Stimulated activated CD8-positive, alpha-beta memory T cell treated with anti-CD3 and anti-CD28 coated beads, Interleukin-7, amount 100 ng/mL, for 48 hours (primary cell): ENCODE results near the gene CAPN8.

Experiments used
- DNase-seq, 2 donors: peaks; one replicate each; pipeline ENCODE4 v3.0.0-alpha.2; 2020; ENCODE audit warnings: low read depth in 1 of 2; ENCODE audit errors: extremely low read depth in 1 of 2

CAPN8 gene

DNA sequence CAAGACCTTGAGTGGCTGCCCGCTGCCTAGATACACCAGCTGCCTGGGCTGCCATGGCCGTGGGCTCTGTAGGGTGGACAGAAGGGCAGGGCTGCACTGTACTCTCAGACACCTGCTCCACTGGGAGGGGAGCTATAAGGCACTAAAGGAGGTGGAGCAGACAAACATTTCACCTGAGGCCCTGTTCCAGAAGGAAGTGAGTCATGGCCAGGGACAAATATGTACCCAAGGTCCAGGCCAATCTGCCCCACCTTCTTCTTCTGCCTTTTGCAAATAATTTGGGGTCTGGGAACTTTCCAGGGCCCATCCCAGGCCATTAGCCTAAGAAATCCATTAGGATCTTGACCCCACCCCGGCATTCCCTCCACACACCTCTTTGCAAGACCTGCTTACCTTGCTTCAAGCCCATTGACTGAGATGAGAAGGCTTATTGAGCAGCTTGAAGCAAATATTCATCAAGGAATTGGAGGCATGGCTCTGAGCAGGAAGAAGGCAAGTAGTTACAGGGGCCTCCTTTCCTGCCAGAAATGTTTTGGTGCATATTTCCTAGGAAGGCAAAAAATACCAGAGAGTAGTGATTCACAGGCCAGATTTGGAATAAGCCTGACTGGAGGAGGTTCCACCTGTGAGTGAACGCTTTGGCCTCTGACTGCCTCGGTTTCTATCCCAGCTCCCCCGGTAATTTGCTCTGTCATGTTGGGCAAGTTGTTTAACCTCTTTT, at the start of gene CAPN8:
CAPN8 (minus strand) TSS at position 110 of the 721 bp plus-strand sequence; CDS start at position 55, 55 bp downstream.
- DNase-seq = no peak

DNA sequence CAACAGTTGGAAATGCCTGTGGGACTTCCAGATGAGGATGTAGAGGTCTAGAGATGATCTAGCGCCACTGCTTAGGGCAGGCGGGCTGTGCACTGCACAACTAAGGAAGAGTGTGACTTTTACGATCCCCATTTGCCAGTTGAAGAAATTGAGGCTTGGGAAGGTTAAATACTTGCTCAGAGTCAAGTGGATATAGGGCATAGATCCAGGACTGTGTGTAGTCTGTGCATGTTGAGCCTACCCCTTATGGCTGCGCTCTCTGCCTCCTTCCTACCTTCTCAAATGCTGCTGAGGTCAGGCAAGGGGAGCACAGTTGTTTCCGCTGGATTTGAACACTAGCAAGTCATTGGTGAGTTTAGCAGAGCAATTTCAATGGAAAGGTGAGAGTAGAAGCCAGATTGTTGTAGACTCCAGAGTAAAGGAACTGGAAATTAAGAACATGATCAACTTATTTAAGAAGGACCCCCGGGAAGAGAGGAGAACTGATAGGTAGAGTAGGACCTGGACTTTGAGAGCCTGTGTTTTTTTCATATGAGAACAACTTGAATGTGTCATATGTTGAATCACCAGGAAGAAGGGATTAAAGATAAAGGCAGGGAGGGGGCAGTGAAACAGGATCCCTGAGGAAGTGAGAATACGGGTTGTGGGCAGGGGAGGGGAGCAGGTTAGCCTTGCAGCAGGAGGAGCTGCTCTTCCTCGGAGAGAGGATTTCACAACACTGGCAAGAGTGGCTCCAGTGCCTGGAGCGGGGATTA, 49.5 kb upstream of the CAPN8 start:
- DNase-seq = no peak

DNA sequence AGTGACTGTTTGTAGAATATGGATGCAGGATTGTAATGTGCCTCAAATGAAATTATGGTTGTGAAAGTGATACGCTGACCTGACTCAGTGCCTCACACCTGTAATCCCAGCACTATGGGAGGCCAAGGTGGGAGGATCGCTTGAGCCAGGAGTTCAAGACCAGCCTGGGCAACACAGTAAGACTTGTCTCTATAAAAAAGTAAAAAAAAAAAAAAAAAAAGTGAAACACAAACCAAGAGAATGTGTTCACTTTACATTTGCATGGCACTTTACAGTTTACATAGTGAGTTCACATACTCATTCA, 48.9 kb upstream of the CAPN8 start:
- no peak for DNase-seq

DNA sequence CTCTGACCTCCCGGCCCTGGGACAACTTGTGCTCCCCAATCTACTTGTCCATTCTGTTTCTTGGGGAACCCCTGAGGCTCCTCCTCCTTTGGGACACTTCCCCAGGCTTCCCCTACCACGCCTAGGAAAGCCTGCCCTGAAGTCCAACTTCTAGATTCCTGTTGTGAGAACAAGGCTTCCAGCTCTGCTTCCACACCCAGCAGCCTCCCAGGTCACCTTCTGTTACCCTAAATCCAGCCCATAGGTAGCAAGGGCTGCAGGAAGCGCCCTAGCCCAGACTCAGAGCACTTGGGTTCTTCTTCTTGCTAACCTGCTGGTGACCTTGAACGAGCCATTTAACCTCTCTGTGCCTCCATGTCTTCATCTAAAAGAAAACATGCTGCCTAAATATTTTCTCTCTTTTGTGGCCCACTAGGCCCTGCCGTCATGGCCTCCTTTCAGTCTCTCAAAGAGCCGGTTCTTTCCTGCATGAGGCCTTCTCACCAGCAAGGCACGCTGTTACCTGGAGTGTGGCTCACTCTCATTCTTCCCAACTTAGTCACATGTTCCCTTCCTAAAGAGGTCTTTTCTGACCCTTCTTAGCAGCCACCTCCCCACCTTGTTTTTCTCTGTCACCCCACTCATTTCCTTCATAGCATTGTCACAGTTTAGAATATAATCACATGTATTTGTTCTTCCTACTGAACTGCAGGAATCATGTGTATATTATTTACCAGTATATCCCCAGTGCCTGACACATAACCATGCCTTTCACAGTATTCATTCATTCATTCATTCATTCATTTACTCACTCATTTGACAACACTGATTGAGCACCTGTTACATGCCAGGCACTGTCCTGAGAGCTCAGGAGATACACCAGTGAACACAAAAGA, 48.3 kb upstream of the CAPN8 start:
- no peak for DNase-seq

DNA sequence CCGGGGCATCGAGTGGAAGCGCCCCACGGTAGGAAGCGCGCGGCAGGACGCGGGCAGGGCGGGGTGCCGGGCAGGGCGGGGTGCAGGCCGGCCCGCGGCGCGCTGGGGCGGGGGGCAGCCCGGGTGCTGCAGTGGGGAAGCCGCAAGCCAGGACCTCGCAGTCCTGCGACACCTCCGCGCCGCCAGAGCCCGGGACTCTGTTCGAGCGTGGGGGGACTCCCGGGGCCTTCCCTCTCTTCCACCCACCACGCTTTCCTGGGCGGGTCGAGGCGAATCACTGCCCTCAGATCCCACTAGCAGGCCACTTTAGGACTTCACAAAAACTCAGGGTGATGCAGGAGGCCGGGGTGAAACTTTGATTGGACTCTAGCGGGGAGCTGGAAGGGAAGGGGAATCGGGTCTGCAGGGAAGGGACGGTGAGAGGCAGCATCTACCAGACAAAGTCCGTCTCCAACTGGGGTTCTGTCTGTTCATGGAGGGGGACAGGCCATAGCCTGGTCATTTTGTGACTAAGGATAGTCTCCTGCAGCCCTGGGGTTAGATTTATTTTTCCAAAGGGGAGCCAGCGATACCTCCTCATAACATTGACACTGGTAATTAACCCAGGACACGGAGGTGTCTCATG, 47.5 kb upstream of the CAPN8 start:
- no peak for DNase-seq

DNA sequence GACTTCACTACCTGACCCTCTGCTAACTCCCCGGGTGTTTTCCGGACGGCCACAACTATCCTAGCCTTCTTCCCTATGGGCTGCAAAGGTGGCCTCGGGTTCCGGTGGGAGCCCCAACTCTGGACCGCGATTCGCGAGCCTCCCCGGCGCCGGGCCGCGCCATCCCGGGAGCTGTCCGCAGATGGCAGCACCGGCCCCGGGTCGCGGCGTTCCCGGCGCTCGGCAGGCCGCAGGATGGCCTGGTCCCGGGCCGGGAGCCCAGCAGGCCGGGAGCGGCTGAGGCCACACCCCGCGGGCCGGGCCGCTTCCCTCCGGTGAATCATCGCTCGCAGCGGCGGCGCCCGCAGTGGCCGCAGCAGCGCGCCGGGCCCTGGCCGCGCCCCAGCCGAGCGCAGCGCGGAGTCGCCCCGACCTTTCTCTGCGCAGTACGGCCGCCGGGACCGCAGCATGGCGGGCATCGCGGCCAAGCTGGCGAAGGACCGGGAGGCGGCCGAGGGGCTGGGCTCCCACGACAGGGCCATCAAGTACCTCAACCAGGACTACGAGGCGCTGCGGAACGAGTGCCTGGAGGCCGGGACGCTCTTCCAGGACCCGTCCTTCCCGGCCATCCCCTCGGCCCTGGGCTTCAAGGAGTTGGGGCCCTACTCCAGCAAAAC, 46.8 kb upstream of the CAPN8 start, which contains the start of gene CAPN2:
CAPN2 (plus strand) TSS at position 346 of the 656 bp plus-strand sequence; CDS start at position 448, 102 bp downstream.
- no peak for DNase-seq

DNA sequence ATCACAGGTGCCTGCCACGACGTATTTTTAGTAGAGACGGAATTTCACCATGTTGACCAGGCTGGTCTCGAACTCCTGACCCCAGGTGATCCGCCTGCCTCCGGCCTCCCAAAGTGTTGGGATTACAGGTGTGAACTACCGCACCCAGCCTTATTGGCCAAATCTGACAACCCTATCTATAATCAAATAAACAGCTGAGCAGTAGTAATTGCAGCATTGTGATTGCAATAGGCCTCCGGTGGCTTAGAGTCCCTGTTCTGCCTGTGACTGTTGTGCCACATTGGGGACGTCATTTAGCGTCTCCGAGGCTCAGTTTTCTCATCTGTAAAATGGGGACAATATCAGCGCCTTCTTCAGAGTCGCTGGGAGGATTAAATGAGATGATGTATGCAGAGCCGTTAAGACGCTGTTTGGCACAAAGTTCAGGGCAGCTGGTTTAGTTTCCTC, 46.3 kb upstream of the CAPN8 start:
- no peak for DNase-seq

DNA sequence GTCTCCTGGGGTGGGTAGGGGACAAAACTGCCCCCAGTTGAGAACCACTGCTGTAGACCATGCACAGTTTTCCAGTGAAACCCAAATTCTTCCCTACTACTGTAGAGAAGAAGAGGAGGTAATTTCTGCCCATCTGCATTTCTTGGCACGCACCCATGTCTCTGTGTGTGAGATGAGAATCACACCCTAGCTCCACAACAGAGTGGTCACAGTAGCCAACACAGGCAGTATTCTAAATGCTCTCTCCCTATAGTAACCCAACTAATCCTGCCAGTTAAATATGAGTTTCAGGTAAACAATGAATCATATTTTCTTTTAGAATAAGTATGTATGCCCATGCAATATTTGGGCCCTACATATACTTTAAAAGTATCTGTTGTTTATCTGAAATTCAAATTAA, 45.7 kb upstream of the CAPN8 start:
- no peak for DNase-seq

DNA sequence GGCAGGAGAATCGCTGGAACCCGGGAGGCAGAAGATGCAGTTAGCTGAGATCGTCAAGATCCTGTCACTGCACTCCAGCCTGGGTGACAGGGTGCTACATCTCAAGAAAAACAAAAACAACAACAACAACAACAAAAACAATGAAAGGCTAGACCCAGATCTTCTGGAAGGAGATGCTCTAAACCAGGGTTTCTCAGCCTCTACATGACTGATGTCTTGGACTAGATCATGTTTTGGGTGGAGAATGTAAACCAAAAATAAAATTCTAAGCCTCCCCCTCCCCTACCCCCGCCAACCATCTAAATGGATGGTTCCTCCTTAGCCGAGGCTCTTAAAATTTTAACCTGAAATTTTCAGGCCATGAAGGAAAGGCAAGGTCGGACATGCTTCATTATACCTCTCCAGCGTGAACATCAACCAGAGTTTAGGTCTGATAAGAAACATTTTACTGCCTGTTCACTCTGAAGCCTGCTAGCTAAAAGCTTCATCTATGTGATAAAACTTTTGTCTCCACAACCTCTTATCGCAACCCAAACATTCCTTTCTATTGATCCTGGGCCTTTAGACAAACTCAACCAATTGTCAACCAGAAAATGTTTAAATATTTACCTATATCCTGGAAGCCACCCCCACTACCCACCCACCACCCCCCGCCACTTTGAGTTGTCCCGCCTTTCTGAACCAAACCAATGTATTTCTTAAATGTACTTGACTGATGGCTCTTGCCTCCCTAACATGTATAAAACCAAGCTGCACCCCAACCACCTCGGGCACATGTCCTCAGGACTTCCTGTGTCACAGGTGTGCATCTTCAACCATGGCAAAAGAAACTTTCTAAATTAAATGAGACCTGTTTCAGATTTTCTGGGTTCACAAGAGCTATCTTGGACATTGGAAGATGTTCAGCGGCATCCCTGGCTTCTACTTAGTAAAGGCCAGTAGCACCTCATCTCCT, 45.0 kb upstream of the CAPN8 start:
- DNase-seq = no peak

DNA sequence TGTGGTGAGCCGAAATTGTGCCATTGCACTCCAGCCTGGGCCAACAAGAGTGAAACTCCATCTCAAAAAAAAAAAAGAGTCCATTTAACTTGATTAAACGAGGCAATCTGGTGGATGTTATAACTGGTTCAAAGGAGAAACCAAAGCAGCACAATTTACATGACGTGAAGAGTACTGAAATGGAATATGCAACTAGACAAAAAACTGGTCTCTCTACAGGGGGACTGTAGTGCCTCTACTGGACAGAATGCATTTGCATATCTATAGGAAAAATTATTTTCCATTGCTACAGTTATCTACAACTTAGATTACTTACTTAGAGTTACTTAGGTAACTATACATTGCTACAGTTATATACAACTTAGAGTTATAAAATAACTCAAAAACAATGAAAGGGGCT, 44.1 kb upstream of the CAPN8 start:
- DNase-seq = no peak

DNA sequence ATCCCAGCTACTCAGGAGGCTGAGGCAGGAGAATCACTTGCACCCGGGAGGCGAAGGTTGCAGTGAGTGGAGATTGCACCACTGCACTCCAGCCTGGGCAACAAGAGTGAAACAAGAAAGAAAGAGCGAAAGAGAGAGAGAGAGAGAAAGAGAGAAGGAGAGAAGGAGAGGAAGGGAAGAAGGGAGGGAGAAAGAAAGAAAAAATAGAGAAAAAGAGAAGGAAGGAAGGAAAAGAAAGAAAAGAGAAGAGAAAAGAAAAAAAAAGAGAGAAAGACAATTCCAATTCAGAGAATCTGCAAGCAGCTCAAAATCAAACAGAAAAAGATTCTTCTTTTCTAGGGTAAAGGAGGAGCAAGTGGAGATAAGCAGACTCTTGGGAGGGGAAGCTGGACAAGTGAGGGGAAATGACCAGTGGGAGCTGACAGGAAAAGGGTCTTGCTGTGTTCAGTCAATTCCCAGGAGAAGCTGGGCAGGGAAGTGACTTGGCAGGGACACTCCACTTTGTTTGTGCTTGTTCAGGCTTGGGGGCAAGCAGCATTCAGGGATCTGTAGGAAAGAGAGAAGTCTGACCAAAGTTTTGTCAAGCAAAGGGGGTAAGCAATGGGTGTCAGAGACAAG, 43.3 kb upstream of the CAPN8 start:
- no peak for DNase-seq

DNA sequence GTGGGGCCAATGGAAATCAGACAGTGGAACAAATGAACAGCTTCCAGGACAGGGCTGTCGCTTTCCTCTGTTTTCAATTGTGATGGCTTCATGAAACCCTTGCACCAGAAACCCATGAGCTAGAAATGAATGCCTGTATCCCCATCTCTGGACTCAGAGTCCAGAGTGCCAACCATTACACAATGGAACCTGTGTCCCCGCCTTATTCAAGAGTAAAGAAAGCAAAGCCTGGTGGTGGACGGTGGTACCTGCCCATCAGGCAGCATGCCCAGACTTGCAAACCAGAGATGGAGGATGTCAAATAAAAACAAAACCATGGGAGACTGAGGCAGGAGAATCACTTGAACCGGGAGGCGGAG, 42.5 kb upstream of the CAPN8 start:
- no peak for DNase-seq

DNA sequence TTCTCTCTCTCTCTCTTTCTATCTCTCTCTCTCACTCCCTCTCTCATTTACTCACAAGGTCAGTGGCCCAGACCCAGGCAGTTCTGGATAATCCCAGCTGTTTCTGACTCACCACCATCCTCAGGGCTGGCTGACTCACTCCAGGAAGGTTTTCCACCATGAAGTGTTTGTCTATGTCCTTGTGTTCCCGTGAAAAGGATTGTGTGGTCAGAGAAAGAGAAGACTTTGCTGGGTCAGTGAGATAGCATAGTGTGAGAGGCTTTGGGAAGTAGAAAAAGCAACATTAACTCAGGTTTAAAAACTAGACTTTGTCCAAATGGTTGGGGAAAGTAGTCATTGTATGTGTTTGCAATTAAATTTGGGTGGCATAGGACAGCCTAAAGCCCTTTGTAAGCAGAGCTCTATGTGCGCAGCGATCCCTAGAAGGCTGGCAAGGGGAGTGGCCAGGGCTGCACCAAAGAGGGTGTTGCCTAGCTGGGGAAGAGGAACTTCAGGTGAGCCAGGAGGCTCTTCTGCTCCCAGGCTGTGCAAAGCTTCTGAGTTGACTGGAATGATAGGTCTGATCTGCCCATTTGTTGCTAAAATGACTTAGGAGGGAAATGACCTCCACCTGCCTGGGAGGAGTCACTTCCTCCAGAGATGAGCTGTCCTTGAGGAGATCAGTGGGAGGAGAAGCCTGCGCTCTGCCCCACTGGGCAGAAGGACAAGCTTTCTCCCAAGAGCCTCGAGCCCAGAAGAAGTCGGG, 41.9 kb upstream of the CAPN8 start:
- no peak for DNase-seq

DNA sequence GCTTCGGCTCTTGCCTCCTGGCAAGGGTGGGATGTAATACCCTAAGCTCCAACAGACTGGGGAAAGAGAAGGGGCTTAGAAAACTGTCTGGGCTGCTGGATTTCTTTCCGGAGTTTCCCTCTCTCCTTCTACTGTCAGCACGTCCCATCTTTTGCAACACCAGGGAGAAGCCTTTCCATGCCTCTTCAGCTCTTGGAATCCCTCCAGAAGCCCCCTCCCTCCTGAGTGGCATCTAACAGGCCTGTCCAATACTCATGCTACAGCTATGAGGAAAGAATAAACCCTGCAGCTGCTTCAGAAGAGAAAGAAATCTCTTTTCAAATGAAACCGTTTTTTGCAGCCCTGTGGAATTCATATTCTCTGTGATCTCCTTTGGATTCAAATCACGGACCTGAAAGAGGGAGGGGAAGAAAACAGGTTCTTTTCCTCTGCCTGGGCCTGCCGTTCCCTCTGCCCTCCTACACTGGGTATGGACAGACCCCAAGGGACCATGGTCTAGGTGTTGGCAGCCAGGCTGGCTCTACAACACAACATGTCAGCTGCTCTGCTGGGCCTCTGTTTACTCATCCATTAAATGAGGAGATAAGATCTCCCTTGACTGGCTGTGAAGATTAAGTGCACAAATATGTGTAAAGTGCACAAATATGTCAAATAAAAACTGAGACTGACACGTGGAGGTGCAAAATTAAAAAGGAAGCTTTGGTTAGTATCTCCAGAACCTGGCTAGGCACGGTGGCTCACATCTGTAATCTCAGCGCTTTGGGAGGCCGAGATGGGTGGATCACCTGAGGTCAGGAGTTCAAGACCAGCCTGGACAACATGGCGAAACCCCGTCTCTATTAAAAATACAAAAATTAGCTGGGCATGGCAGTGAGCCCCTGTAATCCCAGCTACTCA, 40.8 kb upstream of the CAPN8 start:
- DNase-seq = no peak

DNA sequence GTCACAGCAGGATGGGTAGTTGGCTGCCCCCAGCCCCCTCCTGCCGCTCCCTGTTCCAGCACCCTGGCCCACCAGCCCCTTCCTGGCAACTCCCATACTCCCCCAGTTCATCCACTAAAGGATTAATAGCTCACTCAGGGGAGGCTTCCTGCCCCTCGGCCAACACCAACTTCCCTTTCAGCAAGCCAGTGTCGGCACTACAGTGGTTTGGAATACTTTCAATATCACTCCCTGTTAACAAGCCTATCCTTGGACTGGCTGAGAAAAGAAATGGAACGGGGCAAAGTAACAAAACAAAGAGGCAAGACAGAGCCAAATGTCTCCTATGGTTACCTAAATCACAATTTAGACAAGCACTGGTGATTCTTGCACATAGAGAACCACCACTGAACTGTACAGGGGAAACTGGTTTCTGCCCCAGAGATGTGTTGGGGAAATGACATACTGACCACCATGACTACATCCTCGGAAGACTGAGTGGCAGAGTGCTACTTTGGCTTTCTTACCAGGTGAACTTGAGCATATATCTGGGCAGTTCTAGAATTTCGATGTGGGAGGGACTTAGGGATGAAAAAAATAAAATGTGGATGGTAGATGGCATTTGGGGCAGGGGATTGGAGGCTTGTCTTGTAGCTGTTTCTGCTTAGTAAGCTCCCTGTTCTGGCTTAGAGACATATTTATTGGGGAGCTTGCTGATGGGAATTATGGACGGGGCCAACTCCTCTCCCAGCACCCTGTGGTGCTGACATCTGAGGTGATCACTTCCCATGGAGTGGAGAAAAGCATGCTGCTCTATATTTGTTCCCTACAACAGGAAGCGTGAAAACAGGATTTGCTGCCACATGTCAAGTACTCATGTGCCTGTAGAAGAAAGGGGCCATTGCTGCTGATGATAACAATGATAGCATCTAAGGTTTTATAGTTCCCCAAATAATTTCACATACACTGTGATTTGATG, 39.7 kb upstream of the CAPN8 start:
- no peak for DNase-seq

DNA sequence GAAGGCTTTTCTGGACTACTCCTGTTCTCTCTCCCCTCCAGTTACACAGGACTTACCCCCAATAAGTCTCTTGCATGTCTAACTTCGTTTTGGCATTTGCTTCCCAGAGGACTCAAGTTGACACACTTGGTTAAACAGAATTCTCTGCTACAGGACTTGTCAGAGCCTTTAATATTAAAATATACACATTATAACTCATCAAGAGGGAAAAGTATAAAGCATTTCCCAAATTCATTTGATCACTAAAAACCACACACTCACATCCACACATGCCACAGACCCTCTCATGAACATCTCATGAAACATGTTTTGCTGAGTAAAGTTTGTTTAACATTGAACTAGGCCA, 38.1 kb upstream of the CAPN8 start:
- DNase-seq = no peak
